ENCODE measurements around the gene NDUFAF2.
A peak's percentile ranks its signal among the peaks of the same experiment; 100 is the strongest.

NDUFAF2 gene

DNA sequence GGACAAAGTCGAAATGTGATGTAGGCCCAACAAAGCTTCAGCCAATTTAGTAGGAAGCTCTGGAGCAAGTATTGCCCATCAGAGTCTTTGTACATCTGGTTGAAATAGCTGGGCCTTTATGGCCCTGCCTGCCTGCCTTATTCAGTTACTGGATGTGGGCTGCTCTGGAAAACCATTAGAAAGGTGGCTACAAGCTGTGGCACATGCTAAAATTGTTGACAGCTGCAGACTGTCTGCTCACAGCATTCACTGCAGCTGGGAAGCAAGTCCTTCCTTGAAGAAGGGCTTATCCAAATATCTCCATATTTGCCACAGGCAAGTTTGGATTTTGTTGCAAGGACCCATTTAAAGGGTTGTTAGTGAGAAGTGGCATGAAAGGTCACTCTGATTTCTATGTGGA, 192.8 kb downstream of the NDUFAF2 start:
- DNase-seq, result no peak

DNA sequence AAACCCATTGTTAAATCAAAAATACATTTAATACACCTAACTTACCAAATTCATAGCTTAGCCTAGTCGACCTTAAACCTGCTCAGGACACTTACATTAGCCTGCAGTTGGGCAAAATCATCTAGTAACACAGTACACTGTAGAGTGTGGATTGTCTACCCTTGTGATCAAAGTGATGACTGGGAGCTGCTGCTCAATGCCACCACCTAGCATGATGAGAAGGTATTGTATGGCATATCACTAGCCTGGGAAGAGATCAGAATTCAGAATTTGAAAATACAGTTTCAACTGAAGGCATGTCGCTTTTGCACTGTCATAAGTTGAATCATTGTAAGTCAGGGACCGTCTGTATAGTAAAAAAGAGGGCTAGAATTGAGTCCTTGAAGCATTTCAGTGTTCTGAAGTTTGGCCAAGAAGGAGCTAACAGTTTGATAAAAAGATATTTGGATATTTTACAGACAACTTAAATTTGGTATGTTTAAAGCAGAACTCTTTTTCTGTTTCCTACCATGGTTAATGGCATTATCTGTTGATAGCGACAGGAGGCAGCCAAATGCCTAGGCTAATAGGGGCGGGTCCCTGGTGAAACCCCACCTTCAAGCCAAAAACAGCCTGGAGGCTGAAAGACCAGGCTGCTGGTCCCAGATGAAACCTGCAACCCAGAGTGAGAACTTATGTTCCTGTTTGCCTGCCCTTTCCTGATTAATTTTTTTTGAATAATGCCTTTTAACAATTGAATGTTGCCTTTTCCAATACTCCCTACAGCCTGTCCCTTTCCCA, 194.3 kb downstream of the NDUFAF2 start:
- no peak for DNase-seq

- no peak for DNase-seq
These were observed 194.9 kb downstream of the NDUFAF2 start for GRCh38 chr5:61139931-61140330.

- DNase-seq, result no peak
These were observed 196.8 kb downstream of the NDUFAF2 start for GRCh38 chr5:61141801-61142200.

DNA sequence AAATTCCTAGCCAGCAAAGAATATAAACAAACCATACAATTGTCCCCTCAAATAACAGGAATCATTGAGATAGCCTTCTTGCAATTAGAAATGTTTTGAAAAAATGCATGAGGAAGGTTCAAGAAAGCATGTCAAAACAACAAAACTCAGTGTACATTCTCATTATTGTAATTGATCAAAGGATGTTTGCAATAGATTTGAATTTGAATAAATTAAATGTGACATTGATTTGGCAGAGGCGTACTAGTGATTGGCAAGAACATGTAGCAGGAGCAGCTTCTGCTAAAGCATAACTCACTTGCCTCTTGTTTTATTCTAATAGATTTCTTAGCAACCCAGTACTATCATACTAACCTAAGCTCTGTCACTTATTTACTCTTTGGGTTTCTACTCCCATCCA, 197.4 kb downstream of the NDUFAF2 start:
- DNase-seq, result no peak

GRCh38 chr5:61142811-61143210, 197.8 kb downstream of the NDUFAF2 start:
- DNase-seq, result no peak

DNA sequence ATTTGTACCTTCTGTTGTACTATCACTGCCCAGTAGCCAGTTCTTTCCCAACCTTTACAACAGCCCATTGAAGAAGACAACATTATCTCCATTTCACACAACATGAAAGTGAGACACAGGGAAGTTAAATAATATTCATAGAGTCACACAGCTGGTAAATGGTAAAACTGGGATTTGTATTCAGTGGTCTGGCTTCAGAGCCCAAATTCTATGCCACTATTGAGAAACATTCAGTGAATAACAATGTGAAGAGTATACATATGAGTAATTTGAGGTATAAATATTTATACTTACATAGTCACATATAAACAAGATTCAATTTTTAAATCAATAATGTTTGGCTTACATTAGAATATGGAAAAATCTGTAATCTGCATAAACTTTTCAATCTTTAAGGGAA, 203.5 kb downstream of the NDUFAF2 start:
- DNase-seq, result no peak

DNA sequence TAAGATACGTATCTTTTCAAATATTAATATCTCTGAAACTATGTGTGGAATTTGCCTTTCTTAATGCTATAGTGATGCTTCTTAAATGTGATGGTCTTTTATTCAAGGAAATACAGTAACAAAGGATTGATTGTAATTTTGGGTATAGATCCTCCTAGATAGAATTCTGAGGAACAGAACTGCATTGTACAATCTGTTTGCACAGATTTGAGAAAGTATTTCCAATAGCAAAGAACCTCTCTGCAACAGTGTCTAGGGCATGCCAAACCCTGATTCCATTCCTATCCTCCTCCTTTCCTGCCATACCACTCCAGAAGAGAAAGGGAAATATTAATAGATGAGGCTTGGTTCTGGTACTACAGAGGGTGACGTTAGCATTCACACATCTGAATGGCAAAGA, 206.9 kb downstream of the NDUFAF2 start:
- no peak for DNase-seq

DNA sequence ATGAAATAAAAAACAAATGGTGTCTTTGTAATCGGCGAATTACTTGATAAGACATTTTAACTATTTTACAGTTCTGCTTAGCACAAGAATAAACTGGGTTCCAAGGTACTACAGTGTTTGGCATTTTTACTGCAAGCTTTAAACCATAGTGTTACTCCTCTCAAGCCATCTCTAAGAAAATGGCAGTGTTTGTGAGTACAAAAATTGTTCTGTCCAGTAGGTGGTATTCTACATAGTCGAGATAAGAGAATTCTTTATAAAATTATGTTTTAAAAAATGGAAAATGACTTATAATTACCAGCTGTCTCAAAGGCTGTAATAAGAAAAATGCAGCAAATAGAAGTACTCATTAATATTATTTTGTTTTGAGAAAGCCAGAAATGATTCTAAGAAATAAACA, 214.1 kb downstream of the NDUFAF2 start:
- no peak for DNase-seq

DNA sequence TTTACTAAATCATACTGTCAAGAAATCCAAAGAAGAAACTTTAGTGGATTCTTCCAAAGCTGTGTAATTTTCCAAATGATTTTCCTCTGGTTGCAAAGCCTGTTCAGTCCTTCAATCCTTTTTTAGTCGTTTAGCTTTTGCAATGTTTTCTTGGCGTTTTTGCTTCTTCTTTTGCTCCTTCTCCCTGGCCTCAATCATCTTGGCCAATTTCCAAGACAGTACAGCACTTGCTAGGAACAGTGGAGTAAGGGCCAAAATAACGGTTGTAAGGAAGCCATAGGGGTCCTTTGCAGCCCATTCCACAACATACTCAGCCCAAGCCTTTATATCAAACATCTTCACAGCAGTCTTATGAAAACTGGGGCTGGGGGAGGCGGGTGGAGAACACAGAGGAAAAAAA, 214.8 kb downstream of the NDUFAF2 start:
- no peak for DNase-seq

GRCh38 chr5:61160497-61160896, 215.5 kb downstream of the NDUFAF2 start:
- no peak for DNase-seq

GRCh38 chr5:61162010-61162831, 217.2 kb downstream of the NDUFAF2 start, which contains the start of gene SMIM15:
TSS of gene SMIM15 (minus strand) at chr5:61162468. CDS start at chr5:61160171, 2,297 bp downstream.
- peak; percentile 91 for DNase-seq

DNA sequence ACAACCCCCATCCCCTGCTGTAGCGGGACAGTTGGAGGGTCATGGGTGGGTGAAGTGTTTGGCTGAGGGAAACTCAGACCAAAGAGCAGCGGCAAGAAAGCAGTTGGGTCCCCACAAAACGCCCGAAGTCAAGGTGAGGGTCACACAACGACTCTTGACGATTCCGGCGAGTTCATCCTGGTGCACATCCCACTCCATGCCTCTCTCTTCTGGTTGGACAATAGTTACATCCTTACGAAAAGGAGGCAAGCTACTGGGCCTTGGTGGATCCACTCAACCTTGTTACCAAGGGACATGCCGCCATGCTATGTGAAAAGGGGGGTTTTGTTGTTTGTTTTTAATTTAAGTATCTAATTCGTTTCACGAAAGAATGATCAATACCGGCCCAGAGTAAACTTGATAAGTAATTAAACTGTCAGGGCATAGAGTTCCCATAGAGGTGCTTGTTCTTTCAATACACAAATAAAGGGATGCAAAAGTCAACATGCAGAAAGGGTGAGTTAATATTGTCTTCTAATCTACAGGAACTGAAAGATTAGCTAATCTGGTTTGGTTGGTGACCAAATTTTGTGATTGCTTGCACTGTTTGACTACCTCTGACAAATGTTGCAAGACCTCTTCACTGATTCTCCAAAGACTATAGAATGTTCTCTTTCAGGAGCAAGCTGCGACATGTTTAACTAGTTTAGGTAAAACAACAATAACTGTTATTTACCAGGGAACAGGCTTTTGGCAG, 218.0 kb downstream of the NDUFAF2 start:
- DNase-seq, result peak; percentile 48

DNA sequence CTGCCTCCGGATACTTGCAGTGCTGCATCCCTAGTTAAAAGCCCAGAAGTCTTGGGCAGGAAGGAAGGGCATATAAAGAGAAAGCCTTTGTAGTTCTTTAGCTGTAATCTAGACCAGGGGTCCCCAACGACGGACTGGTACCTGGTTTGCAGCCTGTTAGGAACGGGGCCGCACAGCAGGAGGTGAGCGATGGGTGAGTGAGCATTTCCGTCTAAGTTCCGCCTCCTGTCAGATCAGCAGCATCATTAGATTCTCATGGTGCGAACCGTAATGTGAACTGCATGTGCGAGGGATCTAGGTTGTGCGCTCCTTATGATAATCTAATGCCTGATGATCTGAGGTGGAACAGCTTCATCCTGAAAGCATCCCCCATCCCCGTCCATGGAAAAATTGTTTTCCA, 218.9 kb downstream of the NDUFAF2 start:
- no peak for DNase-seq

DNA sequence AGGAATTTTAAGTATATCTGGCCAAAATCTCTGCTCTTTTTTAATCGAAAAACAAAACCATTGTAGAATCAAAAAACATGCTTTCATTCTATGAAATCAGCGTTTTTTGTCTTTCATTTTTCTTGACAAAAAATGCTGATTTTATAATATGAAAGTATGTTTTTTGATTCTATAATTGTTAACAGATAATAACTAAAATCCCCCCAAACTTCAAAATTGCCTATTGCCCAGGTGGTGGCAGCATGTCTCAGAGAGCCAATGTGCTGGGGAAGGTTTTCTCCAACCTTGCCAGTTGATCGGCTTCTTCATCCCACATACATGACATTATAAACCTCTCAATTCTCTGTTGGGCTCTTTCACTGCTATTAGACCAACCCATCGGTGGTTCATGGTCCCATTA, 222.4 kb downstream of the NDUFAF2 start:
- DNase-seq, result peak; percentile 62

DNA sequence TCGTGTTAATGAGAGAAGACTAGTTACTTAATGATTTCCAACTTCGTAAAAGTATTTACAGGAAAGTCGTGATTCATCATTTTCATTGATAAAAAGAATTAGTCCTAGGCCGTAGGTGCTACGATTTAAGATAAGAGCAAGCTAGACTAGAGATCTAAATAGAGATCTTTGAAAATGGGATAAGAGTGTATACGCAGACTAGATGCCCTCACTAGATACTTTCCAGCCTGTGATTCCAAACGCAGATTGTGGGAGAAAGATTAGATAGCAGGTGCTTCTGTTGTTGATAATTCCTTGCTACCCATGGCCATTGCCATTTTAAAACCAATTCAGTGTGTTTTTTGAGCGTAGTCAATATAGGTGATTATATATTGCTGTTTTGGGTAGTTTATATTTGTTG, 223.9 kb downstream of the NDUFAF2 start:
- DNase-seq, result no peak

- no peak for DNase-seq
These were observed 226.5 kb downstream of the NDUFAF2 start for GRCh38 chr5:61171479-61171878.

DNA sequence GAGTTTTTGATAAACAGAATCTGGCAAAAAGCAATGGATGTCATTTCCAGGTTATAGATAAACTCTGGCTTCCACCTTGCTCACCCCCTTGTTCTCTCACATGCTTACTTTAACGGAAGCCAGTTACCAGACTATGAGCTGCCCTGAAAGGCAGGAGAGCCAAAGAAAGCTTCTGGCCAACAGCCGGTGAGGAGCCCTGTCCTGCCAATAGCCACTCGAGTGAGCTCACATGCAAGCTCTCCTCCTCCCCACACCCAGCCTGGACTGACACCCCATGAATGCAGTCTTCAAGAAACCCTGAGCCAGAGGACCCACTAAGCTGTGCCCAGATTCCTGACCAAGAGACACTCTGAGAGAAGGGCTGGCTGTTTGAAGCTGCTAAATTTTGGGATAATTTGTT, 231.6 kb downstream of the NDUFAF2 start:
- no peak for DNase-seq

GRCh38 chr5:61177070-61177469, 232.1 kb downstream of the NDUFAF2 start:
- no peak for DNase-seq

- no peak for DNase-seq
These were observed 232.7 kb downstream of the NDUFAF2 start for GRCh38 chr5:61177716-61178115.

DNA sequence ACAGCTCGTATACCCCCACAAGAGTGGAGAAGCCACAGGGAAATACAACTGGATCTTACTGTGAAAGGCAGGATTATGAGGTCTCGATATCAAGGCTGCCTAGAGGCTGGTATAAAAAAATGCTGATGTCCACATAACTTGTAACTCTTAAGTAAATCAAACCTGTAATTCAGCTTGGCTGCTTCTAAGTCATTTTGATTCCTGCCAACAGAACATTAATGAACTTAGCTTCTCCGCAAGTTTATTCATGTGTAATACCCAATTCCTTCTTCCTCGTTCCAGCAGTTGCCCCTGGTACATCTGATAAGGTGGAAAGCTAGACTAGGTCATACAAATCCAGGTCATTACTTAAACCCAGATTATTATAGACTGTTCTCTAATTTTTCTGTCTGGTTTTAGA, 233.7 kb downstream of the NDUFAF2 start:
- no peak for DNase-seq

DNA sequence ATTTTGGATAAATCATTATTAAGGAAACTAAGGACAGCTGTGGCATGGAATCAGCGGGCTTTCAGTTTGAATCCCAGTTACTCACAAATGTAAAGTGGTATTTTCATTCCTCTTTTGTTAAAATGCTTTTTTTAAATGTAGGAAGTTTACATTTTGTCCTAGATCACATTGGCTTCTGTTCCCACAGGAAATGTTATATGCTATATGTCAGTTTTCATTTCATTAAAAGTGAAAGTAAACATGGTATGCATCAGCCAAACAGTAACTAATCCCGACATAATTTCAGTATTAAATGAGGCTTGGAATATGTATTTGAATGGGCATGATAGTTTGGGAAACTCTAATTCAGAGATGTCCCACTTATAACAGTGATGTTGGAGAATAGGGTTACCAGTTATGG, 235.9 kb downstream of the NDUFAF2 start:
- DNase-seq, result no peak

GRCh38 chr5:61182449-61182848, 237.4 kb downstream of the NDUFAF2 start:
- DNase-seq, result no peak

DNA sequence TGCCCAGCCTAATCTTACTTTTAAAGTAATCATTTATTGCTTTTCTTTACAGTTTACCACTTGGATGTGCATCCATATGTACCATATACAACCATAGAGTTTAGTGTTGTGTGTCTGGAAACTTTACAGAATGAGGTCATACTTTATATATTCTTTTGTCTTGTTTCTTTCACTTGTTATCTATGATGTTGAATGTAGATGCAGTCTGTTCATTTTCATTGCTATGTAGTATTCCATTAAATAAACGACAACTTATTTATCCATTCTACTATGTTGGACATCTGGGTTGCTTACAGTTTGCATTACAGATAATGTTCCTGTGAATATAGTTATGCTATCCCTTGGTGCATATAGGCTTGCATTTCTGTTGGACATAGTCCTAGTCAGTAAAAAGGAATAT, 238.5 kb downstream of the NDUFAF2 start:
- no peak for DNase-seq

Data from fibroblast of skin of right biceps (primary cell).